PC-9 (cell line): ENCODE measurements around the gene RBM26.
"Not testable (repeated sequence)": the region's sequence is repeated elsewhere in the genome, so short reads cannot be mapped to it uniquely, and the experiment has no call there.

ENCODE experiments used
- CTCF ChIP-seq: fragments of 200-600 bp; sonication (generic); conservative IDR thresholded peaks from 2 replicates; pipeline ENCODE4 v1.6.1; 2017; ENCODE audit warnings: mixed run types, antibody characterized with exemption, mild to moderate bottlenecking, moderate library complexity
- EZH2 ChIP-seq: fragments of 200-600 bp; sonication (generic); IDR thresholded peaks from 2 replicates; pipeline ENCODE4 v1.8.0; 2017; ENCODE audit warnings: antibody characterized with exemption, low read depth

- not testable (repeated sequence) for TF ChIP-seq CTCF, EZH2
Measured at GRCh38 chr13:79279735-79280134, 126.3 kb downstream of the RBM26 start.
